ENCODE data around the gene PPP2R5D. TPM values are rescaled to one million over a fixed set of nuclear protein-coding genes. Genes with fewer than 3 reads are reported as not detected.
"Not testable (repeated sequence)": the region's sequence is repeated elsewhere in the genome, so short reads cannot be mapped to it uniquely, and the experiment has no call there.

Gene PPP2R5D
- total RNA-seq, 6 experiments from 2014 or later = 37.7 to 50.7 (median 43.4) TPM

DNA sequence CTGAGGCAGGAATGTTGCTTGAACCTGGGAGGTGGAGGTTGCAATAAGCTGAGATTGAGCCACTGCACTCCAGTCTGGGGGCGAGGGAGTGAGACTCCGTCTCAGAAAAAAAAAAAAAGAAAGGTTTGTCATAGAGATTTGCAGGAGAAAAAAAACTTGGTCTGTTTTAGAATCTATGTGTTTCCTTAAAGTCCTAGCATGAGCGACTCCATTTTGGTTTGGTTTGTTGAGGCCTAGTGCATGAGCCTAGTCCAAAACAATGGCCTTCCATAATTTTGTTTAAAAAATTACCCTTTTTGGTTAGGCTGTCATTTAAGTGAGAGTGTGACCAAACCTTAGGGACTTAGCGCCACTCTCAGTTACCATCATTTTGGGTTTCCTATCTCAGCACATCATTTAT, 32.0 kb upstream of the PPP2R5D start:
- no peaks in the 10 kb centered on the region for H3K4me1 Mint-ChIP-seq (ENCODE audit: low read depth)
- no peaks in the 10 kb centered on the region for H3K9me3 Mint-ChIP-seq
- TF ChIP-seq, protein P1, sequence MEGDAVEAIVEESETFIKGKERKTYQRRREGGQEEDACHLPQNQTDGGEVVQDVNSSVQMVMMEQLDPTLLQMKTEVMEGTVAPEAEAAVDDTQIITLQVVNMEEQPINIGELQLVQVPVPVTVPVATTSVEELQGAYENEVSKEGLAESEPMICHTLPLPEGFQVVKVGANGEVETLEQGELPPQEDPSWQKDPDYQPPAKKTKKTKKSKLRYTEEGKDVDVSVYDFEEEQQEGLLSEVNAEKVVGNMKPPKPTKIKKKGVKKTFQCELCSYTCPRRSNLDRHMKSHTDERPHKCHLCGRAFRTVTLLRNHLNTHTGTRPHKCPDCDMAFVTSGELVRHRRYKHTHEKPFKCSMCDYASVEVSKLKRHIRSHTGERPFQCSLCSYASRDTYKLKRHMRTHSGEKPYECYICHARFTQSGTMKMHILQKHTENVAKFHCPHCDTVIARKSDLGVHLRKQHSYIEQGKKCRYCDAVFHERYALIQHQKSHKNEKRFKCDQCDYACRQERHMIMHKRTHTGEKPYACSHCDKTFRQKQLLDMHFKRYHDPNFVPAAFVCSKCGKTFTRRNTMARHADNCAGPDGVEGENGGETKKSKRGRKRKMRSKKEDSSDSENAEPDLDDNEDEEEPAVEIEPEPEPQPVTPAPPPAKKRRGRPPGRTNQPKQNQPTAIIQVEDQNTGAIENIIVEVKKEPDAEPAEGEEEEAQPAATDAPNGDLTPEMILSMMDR (IDR thresholded peaks at IDR 0.05) = no peak
- DNase-seq = no peak
- H3K27ac Mint-ChIP-seq = no peak overlapping the region
- no peaks in the 10 kb centered on the region for H3K36me3 Mint-ChIP-seq (ENCODE audit: low read depth)
- no peak overlapping the region for H3K4me3 Mint-ChIP-seq
- H3K27me3 Mint-ChIP-seq (ENCODE audit: insufficient read depth) = no peaks in the 10 kb centered on the region; the same call in 1 of the 2 replicates

GRCh38 chr6:42954405-42954804, 30.0 kb upstream of the PPP2R5D start:
- H3K36me3 Mint-ChIP-seq (ENCODE audit: low read depth); H3K27me3 Mint-ChIP-seq (ENCODE audit: insufficient read depth); H3K9me3 Mint-ChIP-seq; H3K27ac Mint-ChIP-seq; H3K4me1 Mint-ChIP-seq (ENCODE audit: low read depth); H3K4me3 Mint-ChIP-seq; DNase-seq: not testable (repeated sequence)

DNA sequence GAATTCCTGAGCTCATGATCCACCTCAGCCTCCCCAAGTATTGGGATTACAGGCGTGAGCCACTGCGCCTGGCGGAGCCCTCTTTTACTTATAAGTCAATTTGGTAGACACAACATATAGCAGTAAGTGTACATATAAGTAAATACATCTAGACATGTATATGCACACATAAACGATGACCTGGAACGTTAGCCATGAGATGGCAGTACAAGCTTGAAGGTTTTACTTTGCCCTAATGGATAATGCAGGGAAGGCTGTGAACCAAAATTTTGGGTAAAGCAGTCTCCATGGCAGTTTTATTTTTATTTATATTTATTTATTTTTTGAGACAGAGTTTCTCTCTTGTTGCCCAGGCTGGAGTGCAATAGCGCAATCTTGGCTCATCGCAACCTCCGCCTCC, 26.2 kb upstream of the PPP2R5D start:
- H3K36me3 Mint-ChIP-seq (ENCODE audit: low read depth) = peaks cover 13% of the 10 kb centered on the region
- peaks cover 29% of the 10 kb centered on the region for H3K4me1 Mint-ChIP-seq (ENCODE audit: low read depth)
- no peak overlapping the region for H3K27ac Mint-ChIP-seq
- peaks cover 2% of the 10 kb centered on the region; the same call in 1 of the 2 replicates for H3K27me3 Mint-ChIP-seq (ENCODE audit: insufficient read depth)
- no peak for DNase-seq
- H3K9me3 Mint-ChIP-seq = no peaks in the 10 kb centered on the region
- TF ChIP-seq, protein P1 (IDR thresholded peaks at IDR 0.05) = no peak
- H3K4me3 Mint-ChIP-seq = no peak overlapping the region

DNA sequence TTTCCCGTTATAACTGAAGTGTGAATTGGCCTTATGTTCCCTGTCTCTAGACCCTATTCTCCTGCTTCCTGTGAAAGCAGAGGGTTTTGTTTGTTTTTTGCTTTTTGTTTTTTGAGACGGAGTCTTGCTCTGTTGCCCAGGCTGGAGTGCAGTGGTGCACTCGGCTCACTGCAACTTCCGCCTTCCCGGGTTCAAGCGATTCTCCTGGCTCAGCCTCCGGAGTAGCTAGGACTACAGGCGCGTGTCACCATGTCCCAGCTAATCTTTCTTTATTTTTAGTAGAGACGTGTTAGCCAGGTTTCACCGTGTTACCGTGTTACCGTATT, 24.5 kb upstream of the PPP2R5D start:
- H3K4me1 Mint-ChIP-seq (ENCODE audit: low read depth) = peaks cover 29% of the 10 kb centered on the region
- H3K36me3 Mint-ChIP-seq (ENCODE audit: low read depth) = peaks cover 13% of the 10 kb centered on the region
- H3K4me3 Mint-ChIP-seq = peak overlapping the region; percentile 76
- no peak overlapping the region for H3K27ac Mint-ChIP-seq
- H3K27me3 Mint-ChIP-seq (ENCODE audit: insufficient read depth) = peaks cover 2% of the 10 kb centered on the region; the same call in 1 of the 2 replicates
- no peak for DNase-seq
- no peaks in the 10 kb centered on the region for H3K9me3 Mint-ChIP-seq
- TF ChIP-seq, protein P1 (IDR thresholded peaks at IDR 0.05) = no peak

DNA sequence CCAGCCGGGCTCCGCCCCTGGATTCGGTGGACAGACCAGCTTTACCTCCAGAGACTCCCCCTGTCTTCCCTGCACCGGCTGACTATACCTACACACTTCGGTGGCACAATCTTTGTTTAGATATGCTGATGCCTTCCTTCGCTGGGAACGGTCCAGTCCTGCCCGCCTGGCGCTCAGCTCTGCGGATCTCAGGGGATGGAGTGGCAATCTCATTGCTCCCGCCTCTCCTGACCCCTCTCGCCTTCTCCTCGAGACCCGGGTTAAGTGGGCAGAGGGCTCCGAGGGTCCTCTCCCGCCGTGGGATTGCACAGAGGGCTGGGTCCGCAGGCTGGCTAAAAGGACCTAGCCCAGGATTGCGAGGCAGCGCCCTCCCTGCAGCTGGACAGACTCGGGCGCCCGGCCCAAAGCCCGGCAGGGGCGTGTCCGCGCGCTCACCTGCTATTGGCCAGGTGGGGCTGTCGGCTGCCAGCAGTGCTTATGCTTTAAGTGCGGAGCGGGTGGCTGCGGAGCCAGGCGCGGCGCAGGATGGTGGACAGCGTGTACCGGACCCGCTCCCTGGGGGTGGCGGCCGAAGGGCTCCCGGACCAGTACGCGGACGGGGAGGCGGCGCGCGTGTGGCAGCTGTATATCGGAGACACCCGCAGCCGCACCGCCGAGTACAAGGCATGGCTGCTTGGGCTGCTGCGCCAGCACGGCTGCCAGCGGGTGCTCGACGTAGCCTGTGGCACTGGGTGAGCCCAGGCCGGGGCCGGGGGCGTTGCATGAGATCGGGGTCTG, 23.9 kb upstream of the PPP2R5D start, which contains the start of gene GNMT:
Gene GNMT (plus strand): TSS at position 512 of the 777 bp plus-strand sequence. CDS start 14 bp downstream, at position 526.
- peak within 1 kb of the TSS; percentile 76 for H3K4me3 Mint-ChIP-seq
- peaks cover 29% of the 10 kb centered on the region for H3K4me1 Mint-ChIP-seq (ENCODE audit: low read depth)
- peaks cover 13% of the 10 kb centered on the region for H3K36me3 Mint-ChIP-seq (ENCODE audit: low read depth)
- no peak within 1 kb of the TSS for H3K27ac Mint-ChIP-seq
- no peaks in the 10 kb centered on the region for H3K9me3 Mint-ChIP-seq
- no peak for DNase-seq
- TF ChIP-seq, protein P1 (IDR thresholded peaks at IDR 0.05) = no peak
- H3K27me3 Mint-ChIP-seq (ENCODE audit: insufficient read depth) = peaks cover 2% of the 10 kb centered on the region; the same call in 1 of the 2 replicates

DNA sequence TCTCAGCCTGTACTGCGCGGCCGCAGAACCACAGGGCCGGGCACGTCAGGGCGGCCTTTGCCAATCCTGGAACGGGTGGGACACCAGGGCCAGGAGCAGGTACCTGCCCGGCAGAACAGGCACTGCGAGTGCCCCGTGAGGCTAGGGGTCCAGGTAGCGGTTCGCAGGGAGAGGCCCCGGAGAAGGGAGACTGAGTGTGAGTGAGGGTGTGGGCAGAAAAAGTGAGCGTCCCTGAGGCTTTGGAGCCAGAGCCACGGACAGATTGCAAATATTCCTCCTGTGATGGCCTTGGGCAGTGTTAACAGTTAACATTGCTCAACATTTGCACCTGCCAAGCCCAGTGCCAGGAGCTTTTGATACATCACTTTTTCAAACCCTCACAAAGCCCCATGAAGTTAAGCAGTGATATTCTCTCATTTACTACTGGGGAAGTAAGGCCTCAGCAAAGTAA, 23.3 kb upstream of the PPP2R5D start:
- H3K9me3 Mint-ChIP-seq = no peaks in the 10 kb centered on the region
- H3K36me3 Mint-ChIP-seq (ENCODE audit: low read depth) = peaks cover 13% of the 10 kb centered on the region

More for the DNA sequence above, 23.3 kb upstream of the PPP2R5D start:
- Mint-ChIP-seq H3K27me3 (ENCODE audit: insufficient read depth) (peaks cover 2% of the 10 kb centered on the region; the same call in 1 of the 2 replicates), H3K27ac (no peak overlapping the region), H3K4me3 (peak overlapping the region; percentile 76; the same call in 1 of the 2 replicates), H3K4me1 (ENCODE audit: low read depth) (peaks cover 29% of the 10 kb centered on the region)
- TF ChIP-seq, protein P1 (IDR thresholded peaks at IDR 0.05) = no peak
- no peak for DNase-seq
